NCI-H1417 treated with DMSO at 0.1 percent for 48 hours (cell line): ENCODE data around the gene SNAPC2.
"Not testable (repeated sequence)": the region's sequence is repeated elsewhere in the genome, so short reads cannot be mapped to it uniquely, and the experiment has no call there.

ENCODE experiments used
- DNase-seq: peaks from one replicate; lab custom pipeline; 2025; lab: John Stamatoyannopoulos, UW

SNAPC2 gene

GRCh38 chr19:7921967-7922835 is 2.1 kb downstream of the SNAPC2 start:
- no peak for DNase-seq

DNA sequence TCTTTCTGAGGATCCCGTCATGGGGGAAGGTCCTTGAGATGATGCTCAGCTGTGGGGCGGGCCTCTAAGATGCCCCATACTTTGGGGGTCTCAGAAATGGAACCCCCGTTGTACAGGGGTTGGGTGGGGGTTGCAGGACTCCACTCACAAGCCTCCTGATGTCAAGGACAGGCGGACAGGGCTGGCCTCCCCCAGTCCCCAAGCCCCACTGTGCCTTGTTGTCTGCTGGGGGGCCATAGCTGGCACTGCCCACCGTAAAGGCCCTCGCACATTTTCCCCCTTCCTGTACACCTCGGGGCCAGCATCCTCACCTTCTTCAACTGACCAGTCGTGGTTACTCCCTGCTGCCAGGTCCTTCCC is 2.7 kb downstream of the SNAPC2 start:
- DNase-seq = no peak

GRCh38 chr19:7923295-7924191 is 3.4 kb downstream of the SNAPC2 start:
- no peak for DNase-seq

- DNase-seq = no peak
These were observed 4.1 kb downstream of the SNAPC2 start for GRCh38 chr19:7924241-7924640.

DNA sequence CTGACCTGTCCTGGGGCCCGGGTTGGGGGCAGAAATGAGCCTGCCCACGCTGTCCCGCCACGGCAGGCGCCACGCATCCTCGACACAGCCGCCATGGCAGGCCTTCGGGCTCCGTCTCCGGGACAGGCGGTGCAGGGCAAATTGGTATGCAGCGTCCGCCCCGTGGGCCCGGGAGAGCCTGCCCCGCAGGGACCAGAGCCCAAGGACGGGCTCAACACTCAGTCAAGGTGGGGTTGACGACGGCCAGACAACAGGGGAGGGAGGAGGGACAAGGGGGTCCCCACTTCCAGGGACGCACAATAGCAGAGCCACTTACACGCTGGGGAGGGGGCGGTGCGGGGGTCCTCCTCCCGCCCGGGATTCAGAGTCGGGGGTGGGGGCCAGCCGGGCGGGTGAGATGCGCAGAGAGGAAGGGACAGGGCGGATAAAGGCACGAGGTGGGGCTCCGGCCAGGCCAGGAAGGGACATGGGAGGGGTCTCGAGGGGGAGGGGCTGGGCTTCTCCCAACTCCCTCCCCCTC is 4.6 kb downstream of the SNAPC2 start:
- DNase-seq = no peak

- peak; percentile 34 for DNase-seq
These were observed 5.2 kb downstream of the SNAPC2 start for GRCh38 chr19:7925171-7925851.

- no peak for DNase-seq
These were observed 6.0 kb downstream of the SNAPC2 start, which contains the start of gene CTXN1 for GRCh38 chr19:7926021-7926726. CTXN1 (minus strand) TSS chr19:7926135; CDS start chr19:7925538, 597 bp downstream.

DNA sequence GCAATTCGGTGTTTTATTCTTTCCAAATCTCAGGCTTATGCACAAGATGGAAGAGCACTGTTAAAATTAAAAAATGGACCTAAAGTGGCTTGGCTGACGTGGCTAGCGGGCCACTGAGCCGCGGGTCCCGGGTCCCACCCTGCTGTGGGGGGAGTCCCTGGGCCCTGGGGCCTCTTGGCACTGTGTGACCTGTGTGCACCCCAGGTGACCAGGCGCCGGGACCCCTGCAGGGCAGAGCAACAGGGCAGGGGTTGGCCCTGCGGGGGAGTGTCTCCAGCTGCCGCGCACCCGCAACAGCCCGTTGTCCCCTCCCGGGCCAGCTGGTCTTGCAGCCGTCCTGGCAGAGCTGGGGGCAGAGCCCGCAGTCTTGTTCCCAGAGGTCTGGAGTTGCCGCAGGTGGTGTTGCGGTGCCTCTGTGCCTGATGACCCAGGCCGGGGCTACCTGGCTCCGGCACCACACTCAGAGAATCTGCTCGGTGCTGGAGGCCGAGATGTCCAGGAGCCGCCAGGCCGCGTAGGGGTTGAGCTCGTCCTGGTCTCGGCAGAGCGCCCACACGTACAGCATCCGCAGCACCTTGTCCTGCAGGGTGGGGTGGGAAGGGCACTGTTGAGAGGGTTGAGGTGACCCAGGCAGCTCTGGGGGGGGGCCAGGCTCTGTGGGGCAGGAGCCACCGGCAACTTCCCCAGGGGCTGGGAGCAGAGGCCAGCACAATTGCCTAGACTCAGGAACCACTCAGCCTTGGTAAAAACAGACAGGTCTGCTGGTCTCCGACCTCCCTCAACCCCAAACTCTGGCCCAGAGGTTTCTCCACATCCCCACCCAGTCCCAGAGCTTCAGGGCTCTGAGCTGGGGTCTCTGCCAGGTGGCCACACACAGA is 6.8 kb downstream of the SNAPC2 start:
- no peak for DNase-seq

GRCh38 chr19:7927605-7928333 is 7.6 kb downstream of the SNAPC2 start:
- no peak for DNase-seq

DNA sequence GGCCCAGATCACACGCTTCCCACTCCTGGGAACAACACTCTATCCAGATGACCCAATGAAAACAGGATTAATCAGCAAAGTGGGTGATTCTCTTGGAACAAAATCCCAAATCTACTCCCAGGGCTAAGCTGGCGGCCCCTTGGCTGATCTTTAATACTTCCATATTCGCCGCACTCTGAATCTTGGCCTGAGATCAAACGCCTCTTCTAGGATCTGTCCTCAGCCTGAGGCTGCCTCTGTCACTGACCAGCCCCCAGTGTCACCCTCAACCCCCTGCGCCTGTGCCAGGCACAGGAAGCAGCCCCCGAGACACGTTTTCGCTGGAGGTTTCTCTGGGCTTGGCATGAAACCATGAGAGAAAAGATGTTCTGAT is 8.2 kb downstream of the SNAPC2 start:
- DNase-seq = no peak

DNA sequence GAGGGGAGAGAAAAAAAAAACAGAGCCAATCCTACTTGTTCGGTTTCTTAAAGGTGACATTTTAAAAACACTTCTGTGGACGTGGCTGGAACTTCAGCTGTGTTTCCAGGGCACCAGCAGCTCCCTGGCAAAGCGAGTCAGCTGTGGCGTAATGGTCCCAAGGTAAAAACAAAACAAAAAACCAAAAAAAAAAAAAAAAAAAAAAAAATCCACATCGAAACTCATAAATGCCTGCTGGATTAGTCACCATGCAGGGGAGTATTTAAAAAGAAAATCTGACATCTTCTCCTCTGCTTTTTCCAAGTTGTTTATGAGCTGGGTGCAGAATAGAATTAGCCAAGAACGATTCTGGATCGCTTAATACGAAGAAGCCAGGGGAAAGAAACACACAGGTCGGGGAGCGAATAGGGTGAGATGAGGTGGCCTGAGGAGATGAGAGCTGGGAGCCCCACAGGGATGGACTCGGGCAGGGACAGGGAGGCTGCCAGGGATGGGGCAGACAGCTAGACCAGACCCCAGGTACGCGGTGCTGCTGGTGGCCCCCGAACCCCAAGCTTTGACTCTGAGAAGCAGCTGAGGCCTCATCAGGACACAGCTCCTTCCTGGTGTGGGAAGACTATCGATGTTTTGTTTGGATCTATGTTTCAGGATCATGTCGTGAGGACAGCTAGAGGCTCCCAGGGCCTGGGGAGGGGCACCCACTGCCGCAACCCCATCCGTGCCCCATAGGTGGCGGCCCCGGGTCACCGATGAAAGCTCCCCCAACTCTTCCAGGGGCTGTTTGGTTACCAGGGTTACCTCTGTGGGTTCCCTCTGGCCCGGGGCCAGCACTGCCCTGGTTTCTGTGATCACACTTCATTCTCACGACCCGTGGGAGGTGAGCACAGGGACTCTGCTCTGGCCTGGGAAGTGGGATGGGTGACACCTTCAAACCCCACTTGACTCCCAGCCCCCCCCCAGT is 8.9 kb downstream of the SNAPC2 start:
- DNase-seq = no peak

DNA sequence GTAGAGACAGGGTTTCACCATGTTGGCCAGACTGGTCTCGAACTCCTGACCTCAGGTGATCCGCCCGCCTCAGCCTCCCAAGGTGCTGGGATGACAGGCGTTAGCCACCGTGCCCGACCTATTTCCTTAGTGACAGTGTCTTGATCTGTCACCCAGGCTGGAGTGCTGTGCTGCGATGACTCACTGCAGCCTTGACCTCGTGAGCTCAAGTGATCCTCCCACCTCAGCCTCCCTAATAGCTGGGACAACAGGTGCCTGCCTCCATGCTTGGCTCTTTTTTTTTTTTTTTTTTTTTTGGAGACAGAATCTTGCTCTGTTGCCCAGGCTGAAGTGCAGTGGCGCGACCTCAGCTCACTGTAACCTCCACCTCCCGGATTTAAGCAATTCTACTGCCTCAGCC is 9.9 kb downstream of the SNAPC2 start:
- not testable (repeated sequence) for DNase-seq

GRCh38 chr19:7930765-7931164 is 10.6 kb downstream of the SNAPC2 start:
- DNase-seq = no peak

DNA sequence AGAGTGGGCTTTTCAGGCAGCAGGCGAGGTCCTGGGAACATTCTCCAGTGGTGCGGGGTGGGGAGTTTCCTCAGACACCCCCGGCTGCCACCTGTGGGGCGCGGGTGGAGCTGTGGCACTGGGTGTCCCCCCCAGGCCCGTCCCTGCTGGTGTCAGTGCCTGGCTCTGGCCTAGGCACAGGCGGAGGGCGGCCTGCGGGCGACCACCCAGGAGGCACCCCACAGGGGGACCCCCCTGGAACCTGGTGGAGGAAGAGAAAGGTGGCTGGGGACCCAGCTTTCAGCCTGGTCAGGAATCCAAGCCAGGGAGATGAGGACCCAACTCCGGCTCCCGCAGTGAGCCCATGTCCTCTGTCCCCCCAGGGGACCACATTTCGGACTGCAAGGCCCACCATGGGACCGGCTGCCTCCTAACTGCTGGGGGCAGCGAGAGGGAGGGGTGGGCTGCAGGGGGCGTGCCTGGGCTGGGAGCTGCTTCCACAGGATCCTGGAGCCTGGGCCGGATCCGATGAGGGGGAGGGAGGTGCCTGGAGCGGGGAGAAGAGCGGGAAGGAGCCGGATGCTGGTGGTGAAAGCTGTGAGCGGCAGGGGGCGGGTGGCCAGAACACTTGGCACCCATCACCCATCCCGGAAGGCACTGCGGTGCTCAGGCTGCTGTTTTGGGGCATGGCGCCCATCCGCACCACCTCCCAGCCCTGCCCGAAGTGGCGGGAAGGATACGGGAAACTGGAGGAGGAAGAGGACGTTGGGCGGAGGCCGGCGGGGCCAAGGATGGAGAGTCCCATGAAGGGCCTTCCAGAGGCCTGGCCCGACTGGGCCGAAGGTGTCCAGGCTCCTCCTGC is 11.3 kb downstream of the SNAPC2 start:
- DNase-seq = no peak

DNA sequence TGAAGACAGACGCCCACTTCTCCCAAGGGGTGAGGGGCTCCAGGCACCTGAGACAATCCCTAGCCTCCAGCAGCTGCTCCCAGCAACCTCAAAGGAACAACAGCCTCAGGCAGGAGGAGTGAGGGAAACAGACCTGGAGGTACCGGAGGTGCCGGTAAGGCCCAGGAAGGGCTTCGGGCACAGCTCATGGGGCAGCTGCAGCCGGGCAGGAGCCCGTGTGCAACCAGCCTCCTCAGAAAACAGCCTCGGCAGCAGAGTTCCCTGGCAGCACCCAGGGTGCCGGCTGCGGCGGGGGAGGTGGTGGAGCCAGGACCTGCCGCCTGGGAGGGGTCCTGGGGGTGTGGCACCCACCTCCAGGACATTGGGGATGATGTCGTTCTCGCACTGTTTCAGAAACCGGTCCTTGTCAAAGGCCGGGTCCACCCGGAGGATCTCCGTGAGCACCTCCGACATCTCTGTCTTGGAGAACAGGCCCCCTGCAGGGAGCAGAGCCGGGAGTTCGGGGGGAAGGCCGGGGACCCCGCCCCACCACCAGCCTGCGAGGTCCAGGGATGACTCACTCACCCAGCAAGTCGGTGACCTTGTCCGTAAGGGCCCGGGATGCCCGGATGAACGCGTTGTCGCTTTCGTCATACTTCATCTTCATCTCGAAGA is 12.3 kb downstream of the SNAPC2 start:
- no peak for DNase-seq

- DNase-seq = no peak
These were observed 12.8 kb downstream of the SNAPC2 start for GRCh38 chr19:7932930-7933300.

DNA sequence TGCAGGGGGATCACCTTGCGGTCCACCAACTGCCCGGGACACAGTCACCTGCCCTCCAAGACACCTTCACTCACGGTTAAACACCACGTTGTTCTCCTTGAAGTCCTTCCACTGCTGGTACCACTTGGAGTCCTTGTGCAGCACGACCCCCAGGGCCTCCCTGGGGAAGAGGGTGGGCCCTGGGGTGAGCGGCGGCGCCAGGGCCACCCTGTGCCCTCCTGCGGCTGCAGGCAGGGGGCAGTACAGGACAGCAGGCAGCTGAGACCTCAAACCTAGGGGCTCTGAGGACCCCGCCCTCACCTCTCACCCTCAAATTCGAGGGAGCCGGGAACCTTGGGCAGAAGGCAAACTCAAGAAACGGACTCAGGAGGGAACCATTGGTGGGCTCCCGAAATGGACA is 13.3 kb downstream of the SNAPC2 start:
- no peak for DNase-seq
